ENCODE data around the gene SRRM5. TPM values are rescaled to one million over a fixed set of nuclear protein-coding genes. Genes with fewer than 3 reads are reported as not detected.

SRRM5 gene
- total RNA-seq, 1 experiment from 2014 or later = 0.70 TPM

- Mint-ChIP-seq H3K4me1 (peaks cover 8 to 16% of the 10 kb centered on the region in 2 experiments), H3K4me3 (no peak overlapping the region), H3K36me3 (ENCODE audit: insufficient read depth in 1 of 3, low read depth in 3 of 3) (peaks cover 16 to 38% (median 26%) of the 10 kb centered on the region in 3 experiments), H3K9me3 (no peaks in the 10 kb centered on the region; a peak in 1 of 5 replicates), H3K27me3 (ENCODE audit: low read depth) (no peaks in the 10 kb centered on the region), H3K27ac (peak overlapping the region in 2 of 3 experiments; percentile 33 to 88; a peak in 2 of 7 replicates)
- no peak overlapping the region for H2BK20ac ChIP-seq (ENCODE audit: low read depth, low read length, poor library complexity, severe bottlenecking)
- no peak overlapping the region for H2BK12ac ChIP-seq (ENCODE audit: insufficient read length, low read depth, low read length)
- H3K4me1 ChIP-seq (ENCODE audit: insufficient read depth, low read length) = 0 out of 2 replicates have a peak, but pooled peaks cover 2% of the 10 kb centered on the region
- H4K5ac ChIP-seq (ENCODE audit: insufficient read length, low read depth, low read length) = no peak overlapping the region
- H3K9ac ChIP-seq (ENCODE audit: extremely low read depth, insufficient read length, low read length) = no peak overlapping the region
- no peak overlapping the region for H3K56ac ChIP-seq (ENCODE audit: insufficient read length, low read depth, low read length)
- H3K4me2 ChIP-seq (ENCODE audit: insufficient read depth, insufficient read length, low read length) = no peak overlapping the region
- H3K23me2 ChIP-seq (ENCODE audit: insufficient read length, low read depth, low read length, poor library complexity, severe bottlenecking) = peaks cover 20% of the 10 kb centered on the region
- no peak for DNase-seq
- H2AK5ac ChIP-seq (ENCODE audit: insufficient read length, low read length) = no peak overlapping the region
- no peaks in the 10 kb centered on the region for H3K27me3 ChIP-seq (ENCODE audit: insufficient read depth, low read length)
- no peaks in the 10 kb centered on the region for H4K20me1 ChIP-seq (ENCODE audit: control insufficient read depth, insufficient read depth, insufficient read length)
- H3K79me1 ChIP-seq (ENCODE audit: insufficient read depth, low read depth, low read length, poor library complexity, severe bottlenecking) = no peaks in the 10 kb centered on the region
- H3K23ac ChIP-seq (ENCODE audit: insufficient read length, low read depth, low read length) = no peak overlapping the region
- no peak overlapping the region for H2BK120ac ChIP-seq (ENCODE audit: low read depth, low read length, poor library complexity, severe bottlenecking)
- H2BK15ac ChIP-seq (ENCODE audit: low read depth, low read length) = no peak overlapping the region
- H3K14ac ChIP-seq (ENCODE audit: insufficient read depth, low read length) = no peak overlapping the region
- no peak overlapping the region for H3K4ac ChIP-seq (ENCODE audit: low read depth, low read length)
- H4K91ac ChIP-seq (ENCODE audit: insufficient read length, low read depth, low read length) = no peak overlapping the region
- H3K18ac ChIP-seq (ENCODE audit: insufficient read length, low read depth, low read length) = no peak overlapping the region
- no peak overlapping the region for H2AFZ ChIP-seq (ENCODE audit: low read length)
- H3K27ac ChIP-seq (ENCODE audit: insufficient read length, low read depth, low read length) = no peak overlapping the region
- no peak overlapping the region for H2BK5ac ChIP-seq (ENCODE audit: insufficient read length, low read length)
- H3T11ph ChIP-seq (ENCODE audit: low read length) = no peak overlapping the region
- no peaks in the 10 kb centered on the region for H3K9me3 ChIP-seq (ENCODE audit: control insufficient read depth, low read depth, low read length)
- TF ChIP-seq CTCF (conservative IDR thresholded peaks at IDR 0.05) = no peak
- no peak overlapping the region for H4K8ac ChIP-seq (replicated peaks; ENCODE audit: insufficient read length, low read depth, low read length)
- no CpG with 5 or more reads among the region's 63 CpGs for WGBS (ENCODE audit: extremely low coverage, insufficient read length, low lambda C conversion rate)
- peaks cover 1% of the 10 kb centered on the region; the same call in 1 of the 2 replicates for H3K79me2 ChIP-seq (ENCODE audit: insufficient read depth, low read length)
Measured at GRCh38 chr19:43591904-43592772, 19.8 kb upstream of the SRRM5 start.
